ENCODE results near the gene NKG7. TPM values are rescaled to one million over a fixed set of nuclear protein-coding genes. Genes with fewer than 3 reads are reported as not detected.

NKG7 gene
- total RNA-seq, 1 donor from 2014 or later = not detected

- no peaks in the 10 kb centered on the region for H3K9me3 Mint-ChIP-seq (ENCODE audit: unreplicated experiment)
- H3K4me1 Mint-ChIP-seq (ENCODE audit: unreplicated experiment) = peaks cover 18% of the 10 kb centered on the region
- H3K36me3 Mint-ChIP-seq (ENCODE audit: low read depth, unreplicated experiment) = peaks cover 10% of the 10 kb centered on the region
- peak within 1 kb of the TSS; percentile 96 for H3K4me3 Mint-ChIP-seq (ENCODE audit: unreplicated experiment)
- no peak for DNase-seq (ENCODE audit: low spot score)
- no peak for TF ChIP-seq CTCF (IDR thresholded peaks at IDR 0.05; ENCODE audit: unreplicated experiment)
- H3K27ac Mint-ChIP-seq (ENCODE audit: unreplicated experiment) = peak within 1 kb of the TSS; percentile 89
- peaks cover 10% of the 10 kb centered on the region for H3K27me3 Mint-ChIP-seq (ENCODE audit: unreplicated experiment)
Observed at GRCh38 chr19:51365965-51366388, 6.5 kb downstream of the NKG7 start, which contains the start of gene ETFB. ETFB (minus strand) TSS chr19:51366388; CDS start chr19:51366326, 62 bp downstream.

GRCh38 chr19:51365211-51365964 is 7.1 kb downstream of the NKG7 start:
- Mint-ChIP-seq H3K27ac (ENCODE audit: unreplicated experiment) (peak overlapping the region; percentile 83), H3K9me3 (ENCODE audit: unreplicated experiment) (no peaks in the 10 kb centered on the region), H3K4me3 (ENCODE audit: unreplicated experiment) (peak overlapping the region; percentile 96), H3K36me3 (ENCODE audit: low read depth, unreplicated experiment) (peaks cover 7% of the 10 kb centered on the region), H3K27me3 (ENCODE audit: unreplicated experiment) (peaks cover 10% of the 10 kb centered on the region), H3K4me1 (ENCODE audit: unreplicated experiment) (peaks cover 18% of the 10 kb centered on the region)
- TF ChIP-seq CTCF (IDR thresholded peaks at IDR 0.05; ENCODE audit: unreplicated experiment) = no peak
- DNase-seq (ENCODE audit: low spot score) = no peak

GRCh38 chr19:51364200-51365106 is 8.0 kb downstream of the NKG7 start:
- Mint-ChIP-seq H3K27me3 (ENCODE audit: unreplicated experiment) (peaks cover 10% of the 10 kb centered on the region), H3K9me3 (ENCODE audit: unreplicated experiment) (no peaks in the 10 kb centered on the region), H3K4me3 (ENCODE audit: unreplicated experiment) (peak overlapping the region; percentile 40), H3K36me3 (ENCODE audit: low read depth, unreplicated experiment) (peaks cover 4% of the 10 kb centered on the region), H3K4me1 (ENCODE audit: unreplicated experiment) (peaks cover 18% of the 10 kb centered on the region), H3K27ac (ENCODE audit: unreplicated experiment) (no peak overlapping the region)
- no peak for TF ChIP-seq CTCF (IDR thresholded peaks at IDR 0.05; ENCODE audit: unreplicated experiment)
- DNase-seq (ENCODE audit: low spot score) = no peak

- DNase-seq (ENCODE audit: low spot score) = no peak
- Mint-ChIP-seq H3K9me3 (ENCODE audit: unreplicated experiment) (no peaks in the 10 kb centered on the region), H3K36me3 (ENCODE audit: low read depth, unreplicated experiment) (peaks cover 4% of the 10 kb centered on the region), H3K4me1 (ENCODE audit: unreplicated experiment) (peaks cover 9% of the 10 kb centered on the region), H3K27me3 (ENCODE audit: unreplicated experiment) (peaks cover 7% of the 10 kb centered on the region), H3K27ac (ENCODE audit: unreplicated experiment) (no peak overlapping the region), H3K4me3 (ENCODE audit: unreplicated experiment) (no peak overlapping the region)
- TF ChIP-seq CTCF (IDR thresholded peaks at IDR 0.05; ENCODE audit: unreplicated experiment) = no peak
Observed at GRCh38 chr19:51361239-51361638, 11.2 kb downstream of the NKG7 start.
